GM12874 (cell line): ENCODE measurements around the gene ATP10A.

Experiments
- CTCF ChIP-seq: IDR thresholded peaks from 2 replicates; pipeline ENCODE4 v1.5.1; 2011; ENCODE audit warnings: low read depth, mild to moderate bottlenecking, control low read depth, low read length, moderate library complexity; ENCODE audit not compliant: insufficient read depth

The ATP10A gene

GRCh38 chr15:25649390-25649789 lies 213.7 kb downstream of the ATP10A start:
- TF ChIP-seq CTCF, result no peak

- TF ChIP-seq CTCF, result no peak
These were observed 220.0 kb downstream of the ATP10A start for GRCh38 chr15:25643120-25643519.

GRCh38 chr15:25641762-25642161 lies 221.4 kb downstream of the ATP10A start:
- no peak for TF ChIP-seq CTCF

GRCh38 chr15:25641361-25641760 lies 221.8 kb downstream of the ATP10A start:
- TF ChIP-seq CTCF, result no peak

GRCh38 chr15:25640381-25640780 lies 222.7 kb downstream of the ATP10A start:
- TF ChIP-seq CTCF, result no peak

GRCh38 chr15:25635191-25635590 lies 227.9 kb downstream of the ATP10A start:
- no peak for TF ChIP-seq CTCF

- TF ChIP-seq CTCF, result no peak
These were observed 229.3 kb downstream of the ATP10A start for GRCh38 chr15:25633862-25634261.

GRCh38 chr15:25631971-25632370 lies 231.2 kb downstream of the ATP10A start:
- no peak for TF ChIP-seq CTCF
